ENCODE data around the gene CBLN1.

Gene CBLN1

GRCh38 chr16:49276646-49277385 lies 4.8 kb downstream of the CBLN1 start:
- WGBS (ENCODE audit: extremely low coverage, insufficient coverage, low lambda C conversion rate), result no CpG with 5 or more reads among the region's 19 CpGs
- peak overlapping the region; percentile 52 for H3K23ac ChIP-seq (ENCODE audit: low read length)

GRCh38 chr16:49275870-49276269 lies 5.8 kb downstream of the CBLN1 start:
- no peaks in the 10 kb centered on the region for H3K79me2 ChIP-seq (ENCODE audit: control insufficient read depth, insufficient read depth, low read length)
- H2BK120ac ChIP-seq (ENCODE audit: low read depth, low read length), result no peak overlapping the region
- no peak overlapping the region for H4K8ac ChIP-seq (ENCODE audit: low read depth, low read length)
- no peaks in the 10 kb centered on the region for H3K36me3 ChIP-seq (ENCODE audit: control insufficient read depth, insufficient read depth, low read length)
- no peak overlapping the region for H2BK5ac ChIP-seq (ENCODE audit: low read length)
- peaks cover 56% of the 10 kb centered on the region for H3K27me3 ChIP-seq (ENCODE audit: insufficient read depth, low read length, poor library complexity)
- no peak overlapping the region for H4K5ac ChIP-seq (ENCODE audit: low read length)
- H3K18ac ChIP-seq (ENCODE audit: low read length), result no peak overlapping the region
- no peak overlapping the region for H3K27ac ChIP-seq (ENCODE audit: low read depth, low read length)
- no peak overlapping the region for H3K4me2 ChIP-seq (ENCODE audit: low read length)
- no CpG with 5 or more reads among the region's 5 CpGs for WGBS (ENCODE audit: extremely low coverage, insufficient coverage, low lambda C conversion rate)
- no peak overlapping the region for H2AK5ac ChIP-seq (ENCODE audit: low read length)
- H3K4me3 ChIP-seq (ENCODE audit: low read length), result no peak overlapping the region
- H3K23ac ChIP-seq (ENCODE audit: low read length), result peak overlapping the region; percentile 7
- DNase-seq, result no peak
- H3K4ac ChIP-seq (ENCODE audit: low read depth, low read length), result no peak overlapping the region
- H3K4me1 ChIP-seq (ENCODE audit: control insufficient read depth, low read depth, low read length), result no peaks in the 10 kb centered on the region
- no peak overlapping the region for H3K9ac ChIP-seq (ENCODE audit: low read length)
- H2BK15ac ChIP-seq (replicated peaks; ENCODE audit: low read depth), result no peak overlapping the region
- H3K79me1 ChIP-seq (ENCODE audit: low read length), result no peaks in the 10 kb centered on the region
- H3K56ac ChIP-seq (ENCODE audit: low read length), result no peak overlapping the region

More at GRCh38 chr16:49276646-49277385, 4.8 kb downstream of the CBLN1 start:
- no peak overlapping the region for H2AK5ac ChIP-seq (ENCODE audit: low read length)
- H3K4me3 ChIP-seq (ENCODE audit: low read length), result no peak overlapping the region
- H3K56ac ChIP-seq (ENCODE audit: low read length), result no peak overlapping the region
- H3K4ac ChIP-seq (ENCODE audit: low read depth, low read length), result no peak overlapping the region
- H3K79me1 ChIP-seq (ENCODE audit: low read length), result no peaks in the 10 kb centered on the region
- no peak overlapping the region for H3K27ac ChIP-seq (ENCODE audit: low read depth, low read length)
- H3K18ac ChIP-seq (ENCODE audit: low read length), result no peak overlapping the region
- H2BK15ac ChIP-seq (replicated peaks; ENCODE audit: low read depth), result no peak overlapping the region
- no peak overlapping the region for H3K9ac ChIP-seq (ENCODE audit: low read length)
- no peak overlapping the region for H4K8ac ChIP-seq (ENCODE audit: low read depth, low read length)
- peaks cover 59% of the 10 kb centered on the region for H3K27me3 ChIP-seq (ENCODE audit: insufficient read depth, low read length, poor library complexity)
- H4K5ac ChIP-seq (ENCODE audit: low read length), result no peak overlapping the region
- H3K36me3 ChIP-seq (ENCODE audit: control insufficient read depth, insufficient read depth, low read length), result no peaks in the 10 kb centered on the region
- H2BK5ac ChIP-seq (ENCODE audit: low read length), result no peak overlapping the region
- no peak overlapping the region for H2BK120ac ChIP-seq (ENCODE audit: low read depth, low read length)
- peak overlapping the region; percentile 3 for H3K4me2 ChIP-seq (ENCODE audit: low read length)
- H3K4me1 ChIP-seq (ENCODE audit: control insufficient read depth, low read depth, low read length), result no peaks in the 10 kb centered on the region
- no peaks in the 10 kb centered on the region for H3K79me2 ChIP-seq (ENCODE audit: control insufficient read depth, insufficient read depth, low read length)
- DNase-seq, result peak; percentile 27

- Histone ChIP-seq H3K56ac (ENCODE audit: low read length) (peak overlapping the region; percentile 53), H3K36me3 (ENCODE audit: control insufficient read depth, insufficient read depth, low read length) (no peaks in the 10 kb centered on the region), H3K18ac (ENCODE audit: low read length) (no peak overlapping the region), H3K79me2 (ENCODE audit: control insufficient read depth, insufficient read depth, low read length) (no peaks in the 10 kb centered on the region), H2BK15ac (replicated peaks; ENCODE audit: low read depth) (no peak overlapping the region), H4K8ac (ENCODE audit: low read depth, low read length) (no peak overlapping the region), H3K79me1 (ENCODE audit: low read length) (no peaks in the 10 kb centered on the region), H3K27ac (ENCODE audit: low read depth, low read length) (no peak overlapping the region), H2BK5ac (ENCODE audit: low read length) (no peak overlapping the region), H3K27me3 (ENCODE audit: insufficient read depth, low read length, poor library complexity) (peaks cover 53% of the 10 kb centered on the region), H3K23ac (ENCODE audit: low read length) (no peak overlapping the region), H3K4me1 (ENCODE audit: control insufficient read depth, low read depth, low read length) (no peaks in the 10 kb centered on the region), H2AK5ac (ENCODE audit: low read length) (no peak overlapping the region), H4K5ac (ENCODE audit: low read length) (no peak overlapping the region), H3K4me3 (ENCODE audit: low read length) (no peak overlapping the region), H3K4me2 (ENCODE audit: low read length) (peak overlapping the region; percentile 47), H3K9ac (ENCODE audit: low read length) (peak overlapping the region; percentile 38), H3K4ac (ENCODE audit: low read depth, low read length) (no peak overlapping the region), H2BK120ac (ENCODE audit: low read depth, low read length) (no peak overlapping the region)
- no CpG with 5 or more reads among the region's 34 CpGs for WGBS (ENCODE audit: extremely low coverage, insufficient coverage, low lambda C conversion rate)
- peak; percentile 46 for DNase-seq
Measured at GRCh38 chr16:49275050-49275730, 6.4 kb downstream of the CBLN1 start.

- no peaks in the 10 kb centered on the region for H3K79me1 ChIP-seq (ENCODE audit: low read length)
- WGBS (ENCODE audit: extremely low coverage, insufficient coverage, low lambda C conversion rate), result no CpG with 5 or more reads among the region's 11 CpGs
Measured at GRCh38 chr16:49274591-49274990, 7.0 kb downstream of the CBLN1 start.

GRCh38 chr16:49273771-49274170 lies 7.9 kb downstream of the CBLN1 start:
- no peak overlapping the region for H3K18ac ChIP-seq (ENCODE audit: low read length)
- H3K4ac ChIP-seq (ENCODE audit: low read depth, low read length), result no peak overlapping the region
- no peak overlapping the region for H4K8ac ChIP-seq (ENCODE audit: low read depth, low read length)
- H4K5ac ChIP-seq (ENCODE audit: low read length), result no peak overlapping the region
- no peak overlapping the region for H2AK5ac ChIP-seq (ENCODE audit: low read length)
- no peak overlapping the region for H3K27ac ChIP-seq (ENCODE audit: low read depth, low read length)
- H3K4me3 ChIP-seq (ENCODE audit: low read length), result no peak overlapping the region
- no CpG with 5 or more reads among the region's 3 CpGs for WGBS (ENCODE audit: extremely low coverage, insufficient coverage, low lambda C conversion rate)
- H3K27me3 ChIP-seq (ENCODE audit: insufficient read depth, low read length, poor library complexity), result peaks cover 47% of the 10 kb centered on the region
- no peak overlapping the region for H3K56ac ChIP-seq (ENCODE audit: low read length)
- H3K79me2 ChIP-seq (ENCODE audit: control insufficient read depth, insufficient read depth, low read length), result no peaks in the 10 kb centered on the region
- H3K4me1 ChIP-seq (ENCODE audit: control insufficient read depth, low read depth, low read length), result no peaks in the 10 kb centered on the region
- H3K36me3 ChIP-seq (ENCODE audit: control insufficient read depth, insufficient read depth, low read length), result no peaks in the 10 kb centered on the region
- H3K79me1 ChIP-seq (ENCODE audit: low read length), result no peaks in the 10 kb centered on the region
- no peak overlapping the region for H3K23ac ChIP-seq (ENCODE audit: low read length)
- H3K4me2 ChIP-seq (ENCODE audit: low read length), result no peak overlapping the region
- DNase-seq, result no peak
- no peak overlapping the region for H2BK120ac ChIP-seq (ENCODE audit: low read depth, low read length)
- no peak overlapping the region for H3K9ac ChIP-seq (ENCODE audit: low read length)
- no peak overlapping the region for H2BK15ac ChIP-seq (replicated peaks; ENCODE audit: low read depth)
- no peak overlapping the region for H2BK5ac ChIP-seq (ENCODE audit: low read length)

More at GRCh38 chr16:49274591-49274990, 7.0 kb downstream of the CBLN1 start:
- DNase-seq, result no peak
- Histone ChIP-seq H3K36me3 (ENCODE audit: control insufficient read depth, insufficient read depth, low read length) (no peaks in the 10 kb centered on the region), H3K79me2 (ENCODE audit: control insufficient read depth, insufficient read depth, low read length) (no peaks in the 10 kb centered on the region), H2BK120ac (ENCODE audit: low read depth, low read length) (no peak overlapping the region), H3K4me1 (ENCODE audit: control insufficient read depth, low read depth, low read length) (no peaks in the 10 kb centered on the region), H2BK5ac (ENCODE audit: low read length) (no peak overlapping the region), H3K23ac (ENCODE audit: low read length) (no peak overlapping the region), H2AK5ac (ENCODE audit: low read length) (no peak overlapping the region), H3K18ac (ENCODE audit: low read length) (no peak overlapping the region), H3K27me3 (ENCODE audit: insufficient read depth, low read length, poor library complexity) (peaks cover 49% of the 10 kb centered on the region), H2BK15ac (replicated peaks; ENCODE audit: low read depth) (no peak overlapping the region), H3K56ac (ENCODE audit: low read length) (no peak overlapping the region), H4K8ac (ENCODE audit: low read depth, low read length) (no peak overlapping the region), H3K4me3 (ENCODE audit: low read length) (no peak overlapping the region), H3K4me2 (ENCODE audit: low read length) (no peak overlapping the region), H3K4ac (ENCODE audit: low read depth, low read length) (no peak overlapping the region), H4K5ac (ENCODE audit: low read length) (no peak overlapping the region), H3K27ac (ENCODE audit: low read depth, low read length) (no peak overlapping the region), H3K9ac (ENCODE audit: low read length) (no peak overlapping the region)

All from mesendoderm (in vitro differentiated cells).